KMS-11 (cell line): Measurements from ENCODE around the gene BATF.

Experiments
- H2AFZ ChIP-seq: fragments of 200-600 bp; sonication (generic); 2 replicates; pipeline ENCODE4 v1.6.1; 2016; ENCODE audit warnings: antibody characterized with exemption, mixed run types, low read depth
- H3K27ac ChIP-seq: fragments of 200-600 bp; sonication (generic); 2 replicates; pipeline ENCODE4 v1.6.1; 2016; ENCODE audit warnings: mild to moderate bottlenecking, mixed run types
- H3K27me3 ChIP-seq: fragments of 200-600 bp; sonication (generic); 2 replicates; pipeline ENCODE4 v1.6.1; 2017; ENCODE audit warnings: mild to moderate bottlenecking, low read depth, mixed run types, moderate library complexity; ENCODE audit not compliant: insufficient read depth
- H3K36me3 ChIP-seq: fragments of 200-600 bp; sonication (generic); 2 replicates; pipeline ENCODE4 v1.6.1; 2017; ENCODE audit warnings: mild to moderate bottlenecking, mixed run types; ENCODE audit not compliant: insufficient read depth
- H3K4me1 ChIP-seq: fragments of 200-600 bp; sonication (generic); 2 replicates; pipeline ENCODE4 v1.6.1; 2016; ENCODE audit warnings: mild to moderate bottlenecking, low read depth, mixed run types; ENCODE audit not compliant: poor library complexity, severe bottlenecking
- H3K4me2 ChIP-seq: fragments of 200-600 bp; sonication (generic); 2 replicates; pipeline ENCODE4 v1.7.0; 2016; ENCODE audit warnings: mild to moderate bottlenecking, mixed run types
- H3K4me3 ChIP-seq: fragments of 200-600 bp; sonication (generic); IDR thresholded peaks from 2 replicates; pipeline ENCODE4 v1.6.1; 2017; ENCODE audit warnings: low read depth, low read length, mixed read lengths; ENCODE audit not compliant: insufficient read depth
- H3K79me2 ChIP-seq: fragments of 200-600 bp; sonication (generic); 2 replicates; pipeline ENCODE4 v1.6.1; 2016; ENCODE audit warnings: low read depth, mixed run types; ENCODE audit not compliant: insufficient read depth
- H3K9ac ChIP-seq: fragments of 200-600 bp; sonication (generic); 2 replicates; pipeline ENCODE4 v1.6.1; 2016; ENCODE audit warnings: mild to moderate bottlenecking, mixed run types
- H4K20me1 ChIP-seq: fragments of 200-600 bp; sonication (generic); 2 replicates; pipeline ENCODE4 v1.6.1; 2016; ENCODE audit warnings: mild to moderate bottlenecking, mixed run types; ENCODE audit not compliant: insufficient read depth
- TF ChIP-seq, protein P1 (sequence below): fragments of 200-600 bp; sonication (generic); conservative IDR thresholded peaks from 2 replicates; pipeline ENCODE4 v1.6.1; 2017; ENCODE audit warnings: low read depth, mild to moderate bottlenecking, antibody characterized with exemption, low read length, moderate library complexity, mixed read lengths

BATF gene

DNA sequence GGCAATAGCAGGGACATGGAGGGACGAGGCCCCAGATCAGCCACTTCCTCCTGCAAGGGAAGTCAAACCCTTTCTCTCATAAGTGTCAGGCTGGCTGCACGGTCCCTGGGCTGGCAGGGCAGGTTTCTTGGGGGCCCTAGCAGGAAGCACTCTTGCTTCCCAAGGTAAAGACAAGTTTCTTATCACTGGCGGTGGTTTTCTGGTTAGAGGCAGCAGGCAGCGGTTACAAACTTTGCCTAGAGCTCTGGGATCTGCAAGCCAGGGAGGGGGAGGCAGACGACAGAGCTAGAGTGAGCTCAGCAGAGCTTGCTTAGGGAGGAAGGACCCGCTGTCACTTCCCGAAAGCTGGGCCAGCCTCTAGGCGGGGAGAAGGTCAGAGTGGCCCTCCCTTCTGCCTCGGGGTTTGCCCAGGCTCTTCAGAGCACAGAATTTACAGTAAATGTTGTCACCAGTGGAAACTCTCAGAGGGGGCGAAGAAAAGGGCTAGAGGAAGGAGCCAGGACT lies 20.4 kb downstream of the BATF start:
- no peaks in the 10 kb centered on the region for H3K4me1 ChIP-seq
- no peak overlapping the region for H3K9ac ChIP-seq
- no peak overlapping the region for H3K4me2 ChIP-seq
- no peaks in the 10 kb centered on the region for H4K20me1 ChIP-seq
- H3K27me3 ChIP-seq, result no peaks in the 10 kb centered on the region
- no peaks in the 10 kb centered on the region for H3K79me2 ChIP-seq
- TF ChIP-seq, protein P1, sequence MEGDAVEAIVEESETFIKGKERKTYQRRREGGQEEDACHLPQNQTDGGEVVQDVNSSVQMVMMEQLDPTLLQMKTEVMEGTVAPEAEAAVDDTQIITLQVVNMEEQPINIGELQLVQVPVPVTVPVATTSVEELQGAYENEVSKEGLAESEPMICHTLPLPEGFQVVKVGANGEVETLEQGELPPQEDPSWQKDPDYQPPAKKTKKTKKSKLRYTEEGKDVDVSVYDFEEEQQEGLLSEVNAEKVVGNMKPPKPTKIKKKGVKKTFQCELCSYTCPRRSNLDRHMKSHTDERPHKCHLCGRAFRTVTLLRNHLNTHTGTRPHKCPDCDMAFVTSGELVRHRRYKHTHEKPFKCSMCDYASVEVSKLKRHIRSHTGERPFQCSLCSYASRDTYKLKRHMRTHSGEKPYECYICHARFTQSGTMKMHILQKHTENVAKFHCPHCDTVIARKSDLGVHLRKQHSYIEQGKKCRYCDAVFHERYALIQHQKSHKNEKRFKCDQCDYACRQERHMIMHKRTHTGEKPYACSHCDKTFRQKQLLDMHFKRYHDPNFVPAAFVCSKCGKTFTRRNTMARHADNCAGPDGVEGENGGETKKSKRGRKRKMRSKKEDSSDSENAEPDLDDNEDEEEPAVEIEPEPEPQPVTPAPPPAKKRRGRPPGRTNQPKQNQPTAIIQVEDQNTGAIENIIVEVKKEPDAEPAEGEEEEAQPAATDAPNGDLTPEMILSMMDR, result no peak
- H2AFZ ChIP-seq, result no peak overlapping the region
- H3K27ac ChIP-seq, result no peak overlapping the region
- H3K36me3 ChIP-seq, result no peaks in the 10 kb centered on the region
- H3K4me3 ChIP-seq, result no peak overlapping the region

DNA sequence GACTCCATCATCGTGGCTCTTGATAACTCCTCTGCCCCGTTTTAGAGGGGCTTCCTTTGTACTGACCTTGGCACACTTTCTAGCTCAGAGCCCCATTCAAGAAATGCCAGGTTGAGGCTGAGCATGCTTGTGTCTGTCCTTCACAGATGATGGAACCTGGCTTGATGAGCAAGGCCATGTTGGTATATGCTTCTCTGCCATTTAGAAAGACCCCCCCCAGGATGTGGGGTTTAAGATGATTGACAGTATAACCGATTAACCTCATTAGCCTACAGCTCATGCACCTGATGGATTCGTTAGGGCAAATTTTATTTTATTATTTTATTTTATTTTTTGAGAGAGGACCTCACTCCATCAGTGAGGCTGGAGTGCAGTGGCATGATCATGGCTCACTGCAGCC lies 21.0 kb downstream of the BATF start:
- H2AFZ ChIP-seq, result no peak overlapping the region
- H3K4me2 ChIP-seq, result no peak overlapping the region
- H3K27me3 ChIP-seq, result no peaks in the 10 kb centered on the region
- H3K27ac ChIP-seq, result no peak overlapping the region
- H3K9ac ChIP-seq, result no peak overlapping the region
- no peaks in the 10 kb centered on the region for H4K20me1 ChIP-seq
- no peaks in the 10 kb centered on the region for H3K79me2 ChIP-seq
- H3K4me3 ChIP-seq, result no peak overlapping the region
- no peaks in the 10 kb centered on the region for H3K36me3 ChIP-seq
- TF ChIP-seq, protein P1, result no peak
- H3K4me1 ChIP-seq, result no peaks in the 10 kb centered on the region

- no peak overlapping the region for H3K4me2 ChIP-seq
- TF ChIP-seq, protein P1, result no peak
Measured at GRCh38 chr14:75543786-75544185, 21.5 kb downstream of the BATF start.

DNA sequence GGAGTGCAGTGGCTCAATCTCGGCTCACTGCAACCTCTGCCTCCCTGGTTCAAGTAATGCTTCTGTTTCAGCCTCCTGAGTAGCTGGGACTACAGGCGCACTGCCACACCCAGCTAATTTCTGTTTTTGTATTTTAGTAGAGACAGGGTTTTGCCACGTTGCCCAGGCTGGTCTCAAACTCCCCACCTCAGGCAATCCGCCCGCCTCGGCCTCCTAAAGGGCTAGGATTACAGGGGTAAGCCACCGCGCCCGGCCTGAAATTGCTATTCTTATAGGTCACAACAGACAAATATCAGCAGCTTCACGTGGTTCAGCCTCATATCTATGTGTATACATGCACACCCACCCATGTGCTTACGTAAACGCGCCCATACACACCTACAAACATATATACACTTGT lies 23.6 kb downstream of the BATF start:
- no peaks in the 10 kb centered on the region for H3K27me3 ChIP-seq
- H3K4me3 ChIP-seq, result no peak overlapping the region
- no peak overlapping the region for H3K4me2 ChIP-seq
- no peak overlapping the region for H2AFZ ChIP-seq
- H3K27ac ChIP-seq, result no peak overlapping the region
- H3K9ac ChIP-seq, result no peak overlapping the region
- H3K36me3 ChIP-seq, result no peaks in the 10 kb centered on the region
- H4K20me1 ChIP-seq, result no peaks in the 10 kb centered on the region
- H3K4me1 ChIP-seq, result no peaks in the 10 kb centered on the region
- TF ChIP-seq, protein P1, result no peak
- no peaks in the 10 kb centered on the region for H3K79me2 ChIP-seq

More at GRCh38 chr14:75543786-75544185, 21.5 kb downstream of the BATF start:
- Histone ChIP-seq H3K9ac (no peak overlapping the region), H3K27me3 (no peaks in the 10 kb centered on the region), H3K27ac (no peak overlapping the region), H2AFZ (no peak overlapping the region), H3K4me1 (no peaks in the 10 kb centered on the region), H3K36me3 (no peaks in the 10 kb centered on the region), H3K4me3 (no peak overlapping the region), H3K79me2 (no peaks in the 10 kb centered on the region), H4K20me1 (no peaks in the 10 kb centered on the region)
